ENCODE data around the gene ITGB8. TPM values are rescaled to one million over a fixed set of nuclear protein-coding genes. Genes with fewer than 3 reads are reported as not detected.

ITGB8 gene
- total RNA-seq, 2 experiments from 2014 or later: not detected

GRCh38 chr7:20432071-20432470 is 101.4 kb downstream of the ITGB8 start:
- TF ChIP-seq CTCF (IDR thresholded peaks at IDR 0.05): no peak
- no peaks in the 10 kb centered on the region for H3K36me3 Mint-ChIP-seq (ENCODE audit: low read depth)

GRCh38 chr7:20435305-20435704 is 104.6 kb downstream of the ITGB8 start:
- POLR2A ChIA-PET: no interaction called here
- Mint-ChIP-seq H3K27ac (no peak overlapping the region), H3K36me3 (ENCODE audit: low read depth) (no peaks in the 10 kb centered on the region), H3K27me3 (no peaks in the 10 kb centered on the region), H3K4me1 (ENCODE audit: low read depth) (no peaks in the 10 kb centered on the region), H3K4me3 (no peak overlapping the region), H3K9me3 (no peaks in the 10 kb centered on the region)
- no peak for TF ChIP-seq CTCF (IDR thresholded peaks at IDR 0.05)
- no peak for ATAC-seq
- intact Hi-C loops (cut with micrococcal nuclease): no loop called here
- no peak for DNase-seq
- CTCF ChIA-PET: no interaction called here

More at GRCh38 chr7:20432071-20432470, 101.4 kb downstream of the ITGB8 start:
- Mint-ChIP-seq H3K27ac (no peak overlapping the region), H3K4me1 (ENCODE audit: low read depth) (no peaks in the 10 kb centered on the region), H3K27me3 (no peaks in the 10 kb centered on the region), H3K9me3 (no peaks in the 10 kb centered on the region), H3K4me3 (no peak overlapping the region)
- no peak for DNase-seq
- no peak for ATAC-seq
- POLR2A ChIA-PET: no interaction called here
- intact Hi-C loops (cut with micrococcal nuclease): no loop called here
- CTCF ChIA-PET: interaction anchor here (1.3 kb wide), 1 partner anchor 10 kb away, joined by 3 read pairs; no protein-coding TSS in a partner anchor

- no peak overlapping the region for H3K4me3 Mint-ChIP-seq
Measured at GRCh38 chr7:20438248-20438647, 107.5 kb downstream of the ITGB8 start.

GRCh38 chr7:20438694-20439376 is 108.1 kb downstream of the ITGB8 start:
- no peak for DNase-seq
- intact Hi-C loops (cut with micrococcal nuclease): no loop called here
- TF ChIP-seq CTCF (IDR thresholded peaks at IDR 0.05): no peak
- no peak overlapping the region for H3K27ac Mint-ChIP-seq
- H3K9me3 Mint-ChIP-seq: no peaks in the 10 kb centered on the region
- no peaks in the 10 kb centered on the region for H3K4me1 Mint-ChIP-seq (ENCODE audit: low read depth)
- H3K27me3 Mint-ChIP-seq: peaks cover 1% of the 10 kb centered on the region
- H3K4me3 Mint-ChIP-seq: no peak overlapping the region
- ChIA-PET CTCF (no interaction called here), POLR2A (no interaction called here)
- no peaks in the 10 kb centered on the region for H3K36me3 Mint-ChIP-seq (ENCODE audit: low read depth)
- no peak for ATAC-seq

More at GRCh38 chr7:20438248-20438647, 107.5 kb downstream of the ITGB8 start:
- ChIA-PET POLR2A (no interaction called here), CTCF (no interaction called here)
- Mint-ChIP-seq H3K27me3 (peaks cover 1% of the 10 kb centered on the region), H3K36me3 (ENCODE audit: low read depth) (no peaks in the 10 kb centered on the region), H3K4me1 (ENCODE audit: low read depth) (no peaks in the 10 kb centered on the region), H3K27ac (no peak overlapping the region), H3K9me3 (no peaks in the 10 kb centered on the region)
- intact Hi-C loops (cut with micrococcal nuclease): no loop called here
- DNase-seq (no peak), ATAC-seq (no peak)
- TF ChIP-seq CTCF (IDR thresholded peaks at IDR 0.05): no peak

GRCh38 chr7:20439416-20440185 is 108.9 kb downstream of the ITGB8 start:
- ATAC-seq: no peak
- Mint-ChIP-seq H3K4me3 (no peak overlapping the region), H3K27me3 (peaks cover 1% of the 10 kb centered on the region), H3K4me1 (ENCODE audit: low read depth) (no peaks in the 10 kb centered on the region), H3K9me3 (no peaks in the 10 kb centered on the region), H3K36me3 (ENCODE audit: low read depth) (no peaks in the 10 kb centered on the region), H3K27ac (no peak overlapping the region)
- ChIA-PET POLR2A (no interaction called here), CTCF (no interaction called here)
- no peak for TF ChIP-seq CTCF (IDR thresholded peaks at IDR 0.05)
- intact Hi-C loops (cut with micrococcal nuclease): loop anchor here (10.0 kb wide), 1 partner anchor 695 kb away; no protein-coding TSS in a partner anchor
- no peak for DNase-seq
